Stomach (tissue), 4 donors: ENCODE measurements around the gene AUTS2.

Source experiments
- EP300 ChIP-seq: sonication (generic); formaldehyde crosslinking; IDR thresholded peaks from one replicate; pipeline ENCODE4 v1.6.1; 2017; ENCODE audit warnings: antibody characterized with exemption
- POLR2A ChIP-seq, 4 donors: fragments of 450-650 bp; IDR thresholded peaks; one replicate each; pipeline ENCODE4 v1.6.1; 2016; ENCODE audit warnings: antibody characterized with exemption in 4 of 4, control low read depth in 2 of 4, mild to moderate bottlenecking in 1 of 4, moderate library complexity in 1 of 4
- POLR2AphosphoS5 ChIP-seq, 3 donors: sonication (generic); formaldehyde crosslinking; IDR thresholded peaks; one replicate each; pipeline ENCODE4 v1.6.1; 2016; ENCODE audit warnings: antibody characterized with exemption in 3 of 3
- TF ChIP-seq, protein P1 (sequence below), 7 experiments: fragments of 450-650 bp in 4 of 7; fragments of 200-600 bp in 3 of 7; sonication (generic) in 3 of 7; IDR thresholded peaks; one replicate each; pipeline ENCODE4 v1.5.1; 2016 to 2019; ENCODE audit warnings: antibody characterized with exemption in 7 of 7, control low read depth in 2 of 7, mild to moderate bottlenecking in 1 of 7

DNA sequence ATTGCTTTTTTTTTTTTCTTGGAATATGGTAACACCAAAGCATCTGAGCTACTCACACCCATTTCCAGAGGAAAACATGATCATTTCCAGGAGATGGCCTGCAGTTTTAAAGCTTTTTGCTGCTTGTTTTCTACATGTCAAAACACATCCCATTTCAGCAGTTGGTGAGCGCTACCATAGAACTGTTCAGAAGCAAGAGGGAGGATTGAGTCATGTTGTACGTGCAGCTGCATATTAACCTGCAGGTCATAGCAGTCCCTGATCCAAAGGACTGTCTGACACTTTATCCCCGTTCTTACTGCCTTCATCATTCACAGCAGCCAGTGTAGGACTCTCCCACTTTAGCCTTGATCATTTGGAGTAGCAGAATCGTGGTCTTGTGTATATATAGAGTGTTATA is 124.6 kb downstream of the AUTS2 start:
- TF ChIP-seq, protein P1, sequence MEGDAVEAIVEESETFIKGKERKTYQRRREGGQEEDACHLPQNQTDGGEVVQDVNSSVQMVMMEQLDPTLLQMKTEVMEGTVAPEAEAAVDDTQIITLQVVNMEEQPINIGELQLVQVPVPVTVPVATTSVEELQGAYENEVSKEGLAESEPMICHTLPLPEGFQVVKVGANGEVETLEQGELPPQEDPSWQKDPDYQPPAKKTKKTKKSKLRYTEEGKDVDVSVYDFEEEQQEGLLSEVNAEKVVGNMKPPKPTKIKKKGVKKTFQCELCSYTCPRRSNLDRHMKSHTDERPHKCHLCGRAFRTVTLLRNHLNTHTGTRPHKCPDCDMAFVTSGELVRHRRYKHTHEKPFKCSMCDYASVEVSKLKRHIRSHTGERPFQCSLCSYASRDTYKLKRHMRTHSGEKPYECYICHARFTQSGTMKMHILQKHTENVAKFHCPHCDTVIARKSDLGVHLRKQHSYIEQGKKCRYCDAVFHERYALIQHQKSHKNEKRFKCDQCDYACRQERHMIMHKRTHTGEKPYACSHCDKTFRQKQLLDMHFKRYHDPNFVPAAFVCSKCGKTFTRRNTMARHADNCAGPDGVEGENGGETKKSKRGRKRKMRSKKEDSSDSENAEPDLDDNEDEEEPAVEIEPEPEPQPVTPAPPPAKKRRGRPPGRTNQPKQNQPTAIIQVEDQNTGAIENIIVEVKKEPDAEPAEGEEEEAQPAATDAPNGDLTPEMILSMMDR (IDR thresholded peaks at IDR 0.05) = no peak
- TF ChIP-seq EP300 = no peak
- TF ChIP-seq POLR2A (IDR thresholded peaks at IDR 0.05) = no peak
- no peak for TF ChIP-seq POLR2AphosphoS5 (IDR thresholded peaks at IDR 0.05)
